GF-D8 (cell line): ENCODE data around the gene MEAK7.

ENCODE experiments used
- DNase-seq: peaks from one replicate; lab custom pipeline; 2025; lab: John Stamatoyannopoulos, UW

MEAK7 gene

GRCh38 chr16:84486551-84487235 lies 17.8 kb downstream of the MEAK7 start:
- DNase-seq = no peak

GRCh38 chr16:84486126-84486525 lies 18.3 kb downstream of the MEAK7 start:
- DNase-seq = no peak

- DNase-seq = no peak
Measured at GRCh38 chr16:84485255-84486010, 19.0 kb downstream of the MEAK7 start.

GRCh38 chr16:84484579-84485254 lies 19.7 kb downstream of the MEAK7 start:
- no peak for DNase-seq

GRCh38 chr16:84483882-84484565 lies 20.4 kb downstream of the MEAK7 start:
- no peak for DNase-seq

GRCh38 chr16:84482951-84483881 lies 21.2 kb downstream of the MEAK7 start:
- DNase-seq = no peak

- no peak for DNase-seq
Measured at GRCh38 chr16:84482001-84482891, 22.2 kb downstream of the MEAK7 start.

- no peak for DNase-seq
Measured at GRCh38 chr16:84481051-84481735, 23.3 kb downstream of the MEAK7 start.

GRCh38 chr16:84479716-84480450 lies 24.6 kb downstream of the MEAK7 start:
- no peak for DNase-seq

GRCh38 chr16:84478172-84478947 lies 26.1 kb downstream of the MEAK7 start:
- DNase-seq = no peak

- DNase-seq = no peak
Measured at GRCh38 chr16:84477661-84478060, 26.8 kb downstream of the MEAK7 start.

GRCh38 chr16:84476401-84476800 lies 28.1 kb downstream of the MEAK7 start:
- DNase-seq = no peak

GRCh38 chr16:84475643-84476240 lies 28.7 kb downstream of the MEAK7 start:
- no peak for DNase-seq

GRCh38 chr16:84471966-84472365 lies 32.5 kb downstream of the MEAK7 start:
- DNase-seq = no peak

GRCh38 chr16:84471316-84471715 lies 33.1 kb downstream of the MEAK7 start:
- no peak for DNase-seq

GRCh38 chr16:84467709-84468108 lies 36.8 kb downstream of the MEAK7 start:
- no peak for DNase-seq

GRCh38 chr16:84467256-84467655 lies 37.2 kb downstream of the MEAK7 start:
- DNase-seq = no peak

- DNase-seq = no peak
Measured at GRCh38 chr16:84466692-84467091, 37.8 kb downstream of the MEAK7 start.
